GM12872 (cell line): ENCODE data around the gene SOCS4.

ENCODE experiments used
- TF ChIP-seq, protein P1 (sequence below): IDR thresholded peaks from 3 replicates; pipeline ENCODE4 v1.5.1; 2011; ENCODE audit warnings: low read depth, mild to moderate bottlenecking, low read length, moderate library complexity; ENCODE audit not compliant: insufficient read depth

Gene SOCS4

DNA sequence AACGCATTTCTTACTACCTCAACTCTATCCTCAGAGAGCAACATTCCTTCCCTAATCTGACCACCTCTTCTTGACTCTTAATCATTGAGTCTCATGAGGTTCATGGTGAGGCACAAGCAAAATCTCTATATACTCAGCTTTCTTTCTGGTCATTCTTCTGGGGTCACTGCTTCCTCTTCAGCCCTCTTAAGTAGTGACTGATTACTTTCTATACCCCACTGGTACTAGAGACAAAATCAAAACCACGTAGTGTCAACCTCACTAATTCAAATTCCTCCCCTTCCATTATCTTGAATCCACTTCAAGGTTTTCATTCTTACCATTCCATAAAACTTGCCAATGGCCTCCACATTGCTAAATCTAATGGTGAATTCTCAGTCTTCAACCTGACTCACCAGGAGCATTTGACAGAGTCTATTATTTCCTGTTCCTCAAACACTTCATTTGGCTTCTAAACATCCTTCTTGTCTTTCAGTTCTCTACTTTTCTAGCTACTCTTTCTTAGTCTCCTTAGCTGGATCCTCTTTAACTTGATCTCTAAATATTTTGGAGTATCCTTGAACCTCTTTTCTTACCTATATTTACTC lies 7.0 kb upstream of the SOCS4 start:
- TF ChIP-seq, protein P1, sequence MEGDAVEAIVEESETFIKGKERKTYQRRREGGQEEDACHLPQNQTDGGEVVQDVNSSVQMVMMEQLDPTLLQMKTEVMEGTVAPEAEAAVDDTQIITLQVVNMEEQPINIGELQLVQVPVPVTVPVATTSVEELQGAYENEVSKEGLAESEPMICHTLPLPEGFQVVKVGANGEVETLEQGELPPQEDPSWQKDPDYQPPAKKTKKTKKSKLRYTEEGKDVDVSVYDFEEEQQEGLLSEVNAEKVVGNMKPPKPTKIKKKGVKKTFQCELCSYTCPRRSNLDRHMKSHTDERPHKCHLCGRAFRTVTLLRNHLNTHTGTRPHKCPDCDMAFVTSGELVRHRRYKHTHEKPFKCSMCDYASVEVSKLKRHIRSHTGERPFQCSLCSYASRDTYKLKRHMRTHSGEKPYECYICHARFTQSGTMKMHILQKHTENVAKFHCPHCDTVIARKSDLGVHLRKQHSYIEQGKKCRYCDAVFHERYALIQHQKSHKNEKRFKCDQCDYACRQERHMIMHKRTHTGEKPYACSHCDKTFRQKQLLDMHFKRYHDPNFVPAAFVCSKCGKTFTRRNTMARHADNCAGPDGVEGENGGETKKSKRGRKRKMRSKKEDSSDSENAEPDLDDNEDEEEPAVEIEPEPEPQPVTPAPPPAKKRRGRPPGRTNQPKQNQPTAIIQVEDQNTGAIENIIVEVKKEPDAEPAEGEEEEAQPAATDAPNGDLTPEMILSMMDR, result no peak

DNA sequence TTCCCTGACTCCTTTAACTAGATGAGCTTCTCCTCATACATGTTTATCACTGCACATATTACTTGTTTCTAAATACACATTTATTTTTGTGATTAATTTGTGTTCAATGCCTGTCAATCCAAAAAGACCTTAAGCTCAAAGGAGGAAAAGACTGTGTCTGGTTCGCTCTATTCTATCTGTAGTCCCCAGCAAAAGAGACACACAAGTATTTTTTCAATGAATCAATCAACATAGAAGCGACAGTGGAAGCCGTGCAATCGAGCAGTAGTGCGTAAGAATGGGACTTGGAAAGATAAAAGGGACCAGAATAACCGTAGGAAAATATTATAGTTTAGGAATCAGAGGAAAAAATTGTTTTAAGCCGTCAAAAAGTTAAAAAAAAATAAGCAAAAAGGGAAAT lies 1.1 kb upstream of the SOCS4 start:
- TF ChIP-seq, protein P1, result no peak

DNA sequence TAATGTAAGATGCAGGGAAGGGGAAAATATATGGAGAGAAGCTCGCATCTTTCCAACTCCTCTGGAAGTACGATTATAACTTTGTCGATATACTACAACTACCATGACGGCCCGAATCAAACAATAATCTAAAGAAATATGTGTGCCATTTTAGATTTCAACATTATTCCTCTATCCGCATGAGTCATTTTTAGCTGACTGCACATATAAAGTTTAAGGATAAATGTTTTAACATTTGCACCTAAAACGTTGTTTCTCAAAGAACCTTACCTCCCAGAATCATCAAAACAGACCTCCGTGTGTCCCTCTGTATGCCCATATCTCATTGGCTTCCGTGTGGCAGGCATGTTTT lies 619 bp upstream of the SOCS4 start:
- TF ChIP-seq, protein P1, result no peak

DNA sequence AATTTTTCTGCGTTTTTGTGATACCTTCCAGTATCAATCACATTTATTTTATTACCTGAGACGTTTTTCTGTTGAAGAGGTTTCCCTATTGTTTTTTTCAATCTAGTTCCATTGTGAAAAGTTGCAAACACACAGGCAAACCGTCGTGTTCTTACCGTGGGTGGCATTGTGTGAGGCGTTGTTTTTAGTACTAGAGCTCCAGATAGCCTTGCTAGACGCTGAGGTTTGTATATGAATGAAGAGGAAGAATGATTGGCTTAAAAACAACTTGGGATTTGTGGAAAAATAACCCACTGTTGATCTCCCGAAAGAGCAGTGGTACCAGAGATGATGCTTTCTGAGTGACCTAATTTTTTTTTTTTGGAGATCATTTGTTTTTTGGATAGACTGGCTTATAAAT lies 1.0 kb downstream of the SOCS4 start:
- TF ChIP-seq, protein P1, result no peak

DNA sequence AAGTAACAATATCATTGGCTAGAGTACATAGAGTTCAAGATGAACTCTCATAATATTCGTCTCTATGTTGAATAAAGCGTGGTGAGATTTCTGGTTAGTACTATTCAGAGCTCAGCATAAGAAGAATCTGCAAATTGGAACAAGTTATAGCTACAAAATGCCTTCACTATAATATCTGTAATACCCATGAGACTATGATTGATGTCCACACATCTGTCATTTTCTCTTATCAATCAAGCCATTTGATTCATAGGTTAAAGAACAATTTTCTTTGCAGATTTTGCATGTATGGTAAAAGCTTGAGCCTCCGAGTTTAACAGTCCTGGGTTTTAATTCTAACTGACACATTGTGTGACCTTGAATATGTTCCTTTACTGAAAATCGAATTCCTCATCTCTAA lies 1.4 kb downstream of the SOCS4 start:
- TF ChIP-seq, protein P1, result no peak

DNA sequence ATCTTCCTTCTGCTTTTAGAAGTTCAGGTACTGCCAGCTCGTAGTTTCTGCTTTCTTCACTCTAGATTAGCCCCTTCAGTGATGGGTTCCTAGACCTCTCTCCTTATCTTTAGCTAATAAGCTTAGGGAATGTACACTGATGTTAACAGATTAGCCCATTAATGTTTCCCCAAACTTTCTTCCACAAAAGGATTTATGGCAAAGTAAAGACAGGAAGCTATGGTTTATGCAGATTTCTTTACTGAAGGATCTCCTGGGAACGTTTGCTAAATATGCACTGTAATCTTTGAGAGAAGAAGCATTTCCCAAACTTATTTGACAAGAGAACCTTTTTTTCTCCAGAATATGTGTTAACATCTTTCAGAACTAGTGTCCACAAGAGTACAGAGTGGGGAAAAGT lies 4.2 kb downstream of the SOCS4 start:
- TF ChIP-seq, protein P1, result no peak

DNA sequence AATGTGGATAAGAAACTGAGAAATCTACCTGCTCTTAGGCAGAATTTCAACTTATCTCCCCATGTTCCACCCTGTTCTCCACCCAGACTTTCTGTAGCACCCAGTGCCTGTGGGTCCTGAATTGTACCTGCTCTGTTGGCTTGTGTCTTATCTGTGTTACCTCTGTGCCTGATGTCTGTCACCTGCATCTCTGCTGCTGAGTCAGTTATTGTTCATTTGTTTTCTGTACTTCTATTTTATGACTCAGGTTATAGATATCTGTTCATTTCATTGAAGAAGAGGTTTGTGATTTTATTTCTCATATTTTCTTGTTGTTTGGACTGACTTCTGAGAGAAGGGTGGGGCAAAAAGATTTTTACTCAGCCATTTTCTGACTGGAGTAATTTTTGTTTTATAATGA lies 11.7 kb downstream of the SOCS4 start:
- TF ChIP-seq, protein P1, result no peak

DNA sequence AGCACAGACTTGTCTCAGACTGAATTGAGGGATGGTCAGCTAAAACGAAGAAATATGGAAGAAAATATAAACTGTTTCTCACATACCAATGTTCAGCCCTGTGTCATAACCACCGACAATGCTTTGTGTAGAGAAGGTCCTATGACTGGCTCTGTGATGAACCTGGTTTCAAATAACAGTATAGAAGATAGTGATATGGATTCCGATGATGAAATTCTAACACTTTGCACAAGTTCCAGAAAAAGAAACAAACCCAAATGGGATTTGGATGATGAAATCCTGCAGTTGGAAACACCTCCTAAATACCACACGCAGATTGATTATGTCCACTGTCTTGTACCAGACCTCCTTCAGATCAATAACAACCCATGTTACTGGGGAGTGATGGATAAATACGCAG lies 16.5 kb downstream of the SOCS4 start:
- TF ChIP-seq, protein P1, result no peak
